Measurements from ENCODE around the gene MED22. TPM values are rescaled to one million over a fixed set of nuclear protein-coding genes. Genes with fewer than 3 reads are reported as not detected.

The MED22 gene
- total RNA-seq, 1 donor from 2014 or later: 31.7 TPM

DNA sequence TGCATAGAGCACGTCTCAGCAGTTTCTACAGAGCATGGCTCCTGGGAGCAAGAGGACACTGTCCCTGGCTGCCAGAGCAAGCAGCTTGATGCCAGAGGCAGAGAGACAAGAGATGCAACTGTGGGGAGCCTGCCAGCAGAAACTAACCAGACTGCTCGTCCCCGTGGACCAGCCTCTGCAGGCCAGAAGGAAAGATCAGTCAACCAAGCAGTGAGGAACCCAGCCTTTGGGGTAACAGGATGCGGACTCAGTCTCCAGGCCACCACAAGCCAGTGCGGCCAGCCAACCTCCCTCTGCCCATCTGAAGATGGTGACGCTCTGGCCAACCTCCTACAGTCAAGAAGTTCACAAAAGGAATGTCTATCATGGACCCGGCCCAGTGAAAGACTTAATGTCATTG is 24.2 kb upstream of the MED22 start:
- Histone ChIP-seq H4K20me1 (ENCODE audit: low read depth) (peaks cover 85% of the 10 kb centered on the region), H3K4me3 (no peak overlapping the region), H3K9me3 (ENCODE audit: low read depth) (no peaks in the 10 kb centered on the region), H2AFZ (replicated peaks) (no peak overlapping the region), H3K4me2 (no peak overlapping the region), H3K36me3 (no peaks in the 10 kb centered on the region), H3K4me1 (peaks cover 4% of the 10 kb centered on the region), H3F3A (ENCODE audit: low read depth) (no peaks in the 10 kb centered on the region), H3K9ac (no peak overlapping the region), H3K79me2 (ENCODE audit: low read depth) (peaks cover 87% of the 10 kb centered on the region), H3K27me3 (peaks cover 7% of the 10 kb centered on the region), H3K27ac (no peak overlapping the region)
- Mint-ChIP-seq H3K27ac (no peak overlapping the region), H3K36me3 (peaks cover 19% of the 10 kb centered on the region), H3K27me3 (ENCODE audit: insufficient read depth, low read depth) (peaks cover 2% of the 10 kb centered on the region), H3K4me3 (no peak overlapping the region), H3K4me1 (peaks cover 15% of the 10 kb centered on the region), H3K9me3 (no peaks in the 10 kb centered on the region)
- no peak for TF ChIP-seq EZH2phosphoT487 (IDR thresholded peaks at IDR 0.05)
- TF ChIP-seq EZH2 (IDR thresholded peaks at IDR 0.05): no peak
- TF ChIP-seq, protein P1, sequence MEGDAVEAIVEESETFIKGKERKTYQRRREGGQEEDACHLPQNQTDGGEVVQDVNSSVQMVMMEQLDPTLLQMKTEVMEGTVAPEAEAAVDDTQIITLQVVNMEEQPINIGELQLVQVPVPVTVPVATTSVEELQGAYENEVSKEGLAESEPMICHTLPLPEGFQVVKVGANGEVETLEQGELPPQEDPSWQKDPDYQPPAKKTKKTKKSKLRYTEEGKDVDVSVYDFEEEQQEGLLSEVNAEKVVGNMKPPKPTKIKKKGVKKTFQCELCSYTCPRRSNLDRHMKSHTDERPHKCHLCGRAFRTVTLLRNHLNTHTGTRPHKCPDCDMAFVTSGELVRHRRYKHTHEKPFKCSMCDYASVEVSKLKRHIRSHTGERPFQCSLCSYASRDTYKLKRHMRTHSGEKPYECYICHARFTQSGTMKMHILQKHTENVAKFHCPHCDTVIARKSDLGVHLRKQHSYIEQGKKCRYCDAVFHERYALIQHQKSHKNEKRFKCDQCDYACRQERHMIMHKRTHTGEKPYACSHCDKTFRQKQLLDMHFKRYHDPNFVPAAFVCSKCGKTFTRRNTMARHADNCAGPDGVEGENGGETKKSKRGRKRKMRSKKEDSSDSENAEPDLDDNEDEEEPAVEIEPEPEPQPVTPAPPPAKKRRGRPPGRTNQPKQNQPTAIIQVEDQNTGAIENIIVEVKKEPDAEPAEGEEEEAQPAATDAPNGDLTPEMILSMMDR (IDR thresholded peaks at IDR 0.05): no peak
- no peak for DNase-seq (ENCODE audit: low spot score)

DNA sequence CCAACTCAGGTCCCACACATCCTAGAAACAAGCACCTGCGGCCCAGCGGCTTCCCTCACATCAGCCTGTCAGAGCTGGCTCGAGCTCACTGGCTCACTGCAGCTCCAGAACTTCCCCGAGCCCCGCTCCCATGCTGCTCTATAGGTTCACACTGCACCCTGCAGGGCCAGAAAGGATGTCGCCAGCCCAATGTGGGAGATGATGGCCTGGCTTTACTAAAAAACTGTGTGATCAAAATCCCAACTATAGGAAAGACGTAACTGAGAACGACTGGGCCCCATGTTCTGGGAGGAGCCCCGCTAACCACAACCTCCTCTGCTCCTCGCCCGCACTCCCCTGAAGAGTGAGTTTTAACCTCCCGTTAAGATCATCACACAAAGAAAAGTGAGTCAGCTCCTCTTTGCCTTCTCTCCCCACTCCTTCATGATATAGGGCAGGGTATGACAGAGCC is 23.4 kb upstream of the MED22 start:
- Mint-ChIP-seq H3K4me3 (no peak overlapping the region), H3K9me3 (no peaks in the 10 kb centered on the region), H3K27ac (no peak overlapping the region), H3K27me3 (ENCODE audit: insufficient read depth, low read depth) (peaks cover 3% of the 10 kb centered on the region), H3K36me3 (peaks cover 19% of the 10 kb centered on the region), H3K4me1 (peaks cover 15% of the 10 kb centered on the region)
- Histone ChIP-seq H3K27me3 (no peaks in the 10 kb centered on the region), H3K4me1 (peaks cover 4% of the 10 kb centered on the region), H3K27ac (no peak overlapping the region), H3K36me3 (no peaks in the 10 kb centered on the region), H4K20me1 (ENCODE audit: low read depth) (peaks cover 94% of the 10 kb centered on the region), H2AFZ (replicated peaks) (no peak overlapping the region), H3K4me3 (no peak overlapping the region), H3K79me2 (ENCODE audit: low read depth) (peaks cover 93% of the 10 kb centered on the region), H3K4me2 (no peak overlapping the region), H3F3A (ENCODE audit: low read depth) (no peaks in the 10 kb centered on the region), H3K9ac (no peak overlapping the region), H3K9me3 (ENCODE audit: low read depth) (no peaks in the 10 kb centered on the region)
- TF ChIP-seq EZH2 (IDR thresholded peaks at IDR 0.05): no peak
- TF ChIP-seq EZH2phosphoT487 (IDR thresholded peaks at IDR 0.05): no peak
- TF ChIP-seq, protein P1 (IDR thresholded peaks at IDR 0.05): no peak
- no peak for DNase-seq (ENCODE audit: low spot score)

DNA sequence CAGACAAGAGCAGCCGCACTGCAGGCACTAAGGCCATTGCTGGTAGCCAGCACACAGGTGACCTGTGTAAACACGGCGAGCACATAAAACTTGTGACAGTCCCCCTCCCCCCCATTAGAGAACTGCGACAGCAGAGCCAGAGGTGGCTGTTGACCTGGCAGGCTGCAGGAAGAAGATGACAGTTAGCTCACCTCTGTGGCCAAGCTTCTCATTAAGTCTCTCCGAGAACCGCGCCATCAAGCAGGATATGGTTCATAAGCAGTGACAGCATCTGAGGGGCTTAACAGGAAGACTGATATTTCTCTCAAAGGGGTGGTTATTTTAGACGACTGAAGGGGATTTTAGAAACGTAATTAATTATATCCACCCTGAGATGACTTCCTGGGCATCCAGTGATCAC is 22.8 kb upstream of the MED22 start:
- DNase-seq (ENCODE audit: low spot score): no peak
- H3K27ac ChIP-seq: no peak overlapping the region
- Mint-ChIP-seq H3K36me3 (peaks cover 19% of the 10 kb centered on the region), H3K27ac (no peak overlapping the region), H3K4me1 (peaks cover 15% of the 10 kb centered on the region), H3K27me3 (ENCODE audit: insufficient read depth, low read depth) (peaks cover 5% of the 10 kb centered on the region), H3K4me3 (no peak overlapping the region), H3K9me3 (no peaks in the 10 kb centered on the region)
- H3K27me3 ChIP-seq: no peaks in the 10 kb centered on the region
- H4K20me1 ChIP-seq (ENCODE audit: low read depth): peaks cover 99% of the 10 kb centered on the region
- H3K4me3 ChIP-seq: no peak overlapping the region
- H3K9me3 ChIP-seq (ENCODE audit: low read depth): no peaks in the 10 kb centered on the region
- no peaks in the 10 kb centered on the region for H3F3A ChIP-seq (ENCODE audit: low read depth)
- H3K4me1 ChIP-seq: peaks cover 4% of the 10 kb centered on the region
- no peak overlapping the region for H3K4me2 ChIP-seq
- TF ChIP-seq, protein P1 (IDR thresholded peaks at IDR 0.05): no peak
- TF ChIP-seq EZH2 (IDR thresholded peaks at IDR 0.05): no peak
- no peak for TF ChIP-seq EZH2phosphoT487 (IDR thresholded peaks at IDR 0.05)
- no peaks in the 10 kb centered on the region for H3K36me3 ChIP-seq
- H3K9ac ChIP-seq: no peak overlapping the region
- H3K79me2 ChIP-seq (ENCODE audit: low read depth): peaks cover 97% of the 10 kb centered on the region
- no peak overlapping the region for H2AFZ ChIP-seq (replicated peaks)

Data from neural progenitor cell (in vitro differentiated cells).